Measurements from ENCODE around the gene MMP11.

Gene MMP11

GRCh38 chr22:23823331-23823791 lies 50.7 kb downstream of the MMP11 start:
- no peaks in the 10 kb centered on the region for H3K9me3 Mint-ChIP-seq
- H3K36me3 Mint-ChIP-seq = peaks cover 78% of the 10 kb centered on the region
- ATAC-seq (no peak), DNase-seq (ENCODE audit: low spot score in 2 of 2) (no peak)
- H3K4me3 Mint-ChIP-seq = no peak overlapping the region
- peak overlapping the region; percentile 91 for H3K27ac Mint-ChIP-seq
- peaks cover 16% of the 10 kb centered on the region for H3K4me1 Mint-ChIP-seq

GRCh38 chr22:23824476-23825245 lies 52.0 kb downstream of the MMP11 start:
- peaks cover 26% of the 10 kb centered on the region for H3K4me1 Mint-ChIP-seq
- peaks cover 78% of the 10 kb centered on the region for H3K36me3 Mint-ChIP-seq
- H3K27ac Mint-ChIP-seq = peak overlapping the region; percentile 91
- no peak overlapping the region for H3K4me3 Mint-ChIP-seq
- H3K9me3 Mint-ChIP-seq = no peaks in the 10 kb centered on the region
- ATAC-seq = no peak
- no peak for DNase-seq (ENCODE audit: low spot score in 2 of 2)

- Mint-ChIP-seq H3K9me3 (no peaks in the 10 kb centered on the region), H3K36me3 (peaks cover 78% of the 10 kb centered on the region), H3K4me3 (no peak overlapping the region), H3K27ac (peak overlapping the region; percentile 91), H3K4me1 (peaks cover 24% of the 10 kb centered on the region)
- DNase-seq (ENCODE audit: low spot score in 2 of 2) (no peak), ATAC-seq (no peak)
Measured at GRCh38 chr22:23825246-23825905, 52.7 kb downstream of the MMP11 start.

GRCh38 chr22:23826510-23827350 lies 54.1 kb downstream of the MMP11 start:
- ATAC-seq (no peak), DNase-seq (ENCODE audit: low spot score in 2 of 2) (no peak)
- H3K27ac Mint-ChIP-seq = peak overlapping the region; percentile 91
- no peak overlapping the region for H3K4me3 Mint-ChIP-seq
- H3K9me3 Mint-ChIP-seq = no peaks in the 10 kb centered on the region
- H3K36me3 Mint-ChIP-seq = peaks cover 78% of the 10 kb centered on the region
- peaks cover 17% of the 10 kb centered on the region for H3K4me1 Mint-ChIP-seq

- DNase-seq (ENCODE audit: low spot score in 2 of 2) (no peak), ATAC-seq (no peak)
- peaks cover 72% of the 10 kb centered on the region for H3K36me3 Mint-ChIP-seq
- H3K4me3 Mint-ChIP-seq = no peak overlapping the region
- no peaks in the 10 kb centered on the region for H3K9me3 Mint-ChIP-seq
- peaks cover 17% of the 10 kb centered on the region for H3K4me1 Mint-ChIP-seq
- H3K27ac Mint-ChIP-seq = no peak overlapping the region
Measured at GRCh38 chr22:23827351-23827995, 54.8 kb downstream of the MMP11 start.

GRCh38 chr22:23828800-23829680 lies 56.4 kb downstream of the MMP11 start:
- DNase-seq (ENCODE audit: low spot score in 2 of 2) = no peak
- Mint-ChIP-seq H3K4me3 (no peak overlapping the region), H3K4me1 (peaks cover 12% of the 10 kb centered on the region), H3K27ac (peak overlapping the region; percentile 93), H3K9me3 (no peaks in the 10 kb centered on the region), H3K36me3 (peaks cover 60% of the 10 kb centered on the region)
- ATAC-seq = no peak

- no peak overlapping the region for H3K27ac Mint-ChIP-seq
Measured at GRCh38 chr22:23829845-23830372, 57.3 kb downstream of the MMP11 start.

GRCh38 chr22:23831261-23831660 lies 58.6 kb downstream of the MMP11 start:
- Mint-ChIP-seq H3K4me1 (peaks cover 10% of the 10 kb centered on the region), H3K9me3 (no peaks in the 10 kb centered on the region), H3K4me3 (no peak overlapping the region), H3K27ac (peak overlapping the region; percentile 50), H3K36me3 (peaks cover 53% of the 10 kb centered on the region)
- DNase-seq (ENCODE audit: low spot score in 2 of 2) (no peak), ATAC-seq (no peak)

More at GRCh38 chr22:23829845-23830372, 57.3 kb downstream of the MMP11 start:
- no peaks in the 10 kb centered on the region for H3K9me3 Mint-ChIP-seq
- peaks cover 60% of the 10 kb centered on the region for H3K36me3 Mint-ChIP-seq
- peaks cover 10% of the 10 kb centered on the region for H3K4me1 Mint-ChIP-seq
- no peak overlapping the region for H3K4me3 Mint-ChIP-seq
- no peak for ATAC-seq
- no peak for DNase-seq (ENCODE audit: low spot score in 2 of 2)

GRCh38 chr22:23831781-23832180 lies 59.1 kb downstream of the MMP11 start:
- ATAC-seq = no peak
- Mint-ChIP-seq H3K4me3 (no peak overlapping the region), H3K9me3 (no peaks in the 10 kb centered on the region), H3K36me3 (peaks cover 53% of the 10 kb centered on the region), H3K4me1 (peaks cover 10% of the 10 kb centered on the region), H3K27ac (peak overlapping the region; percentile 85)
- DNase-seq (ENCODE audit: low spot score in 2 of 2) = no peak

GRCh38 chr22:23832226-23833016 lies 59.8 kb downstream of the MMP11 start:
- no peak for DNase-seq (ENCODE audit: low spot score in 2 of 2)
- no peaks in the 10 kb centered on the region for H3K9me3 Mint-ChIP-seq
- no peak for ATAC-seq
- H3K27ac Mint-ChIP-seq = peak overlapping the region; percentile 85
- no peak overlapping the region for H3K4me3 Mint-ChIP-seq
- H3K36me3 Mint-ChIP-seq = peaks cover 53% of the 10 kb centered on the region
- H3K4me1 Mint-ChIP-seq = peaks cover 14% of the 10 kb centered on the region

- DNase-seq (ENCODE audit: low spot score in 2 of 2) = no peak
- Mint-ChIP-seq H3K36me3 (peaks cover 58% of the 10 kb centered on the region), H3K4me1 (peaks cover 22% of the 10 kb centered on the region), H3K9me3 (no peaks in the 10 kb centered on the region), H3K4me3 (no peak overlapping the region), H3K27ac (no peak overlapping the region)
- no peak for ATAC-seq
Measured at GRCh38 chr22:23833017-23833751, 60.5 kb downstream of the MMP11 start.

All from stimulated activated effector memory CD8-positive, alpha-beta T cell treated with anti-CD3 and anti-CD28 coated beads, Interleukin-12 subunit alpha, Interleukin-12 subunit beta, amount 100 ng/mL, for 72 hours (primary cell).